ENCODE results near the gene SLC4A5.

Gene SLC4A5

DNA sequence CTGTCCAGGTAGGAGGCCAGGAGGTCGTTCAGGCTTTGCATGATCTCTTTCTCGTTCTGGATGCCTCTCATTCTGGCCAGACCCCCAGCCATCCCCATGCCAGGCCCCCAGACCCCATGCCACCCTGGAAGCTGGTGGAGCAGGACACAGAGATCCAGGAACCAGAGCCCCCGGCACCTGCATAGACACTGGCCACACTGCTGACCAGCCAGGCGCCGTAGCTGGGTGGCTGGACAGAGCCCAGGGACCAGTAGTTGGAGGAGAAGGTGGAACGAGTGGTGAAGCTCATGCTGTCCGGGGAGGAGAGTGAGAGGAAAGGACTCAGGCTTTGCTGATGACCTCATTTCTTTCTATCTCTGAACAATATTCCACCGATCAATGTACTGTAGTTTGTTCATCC is 35.5 kb downstream of the SLC4A5 start:
- DNase-seq = no peak

DNA sequence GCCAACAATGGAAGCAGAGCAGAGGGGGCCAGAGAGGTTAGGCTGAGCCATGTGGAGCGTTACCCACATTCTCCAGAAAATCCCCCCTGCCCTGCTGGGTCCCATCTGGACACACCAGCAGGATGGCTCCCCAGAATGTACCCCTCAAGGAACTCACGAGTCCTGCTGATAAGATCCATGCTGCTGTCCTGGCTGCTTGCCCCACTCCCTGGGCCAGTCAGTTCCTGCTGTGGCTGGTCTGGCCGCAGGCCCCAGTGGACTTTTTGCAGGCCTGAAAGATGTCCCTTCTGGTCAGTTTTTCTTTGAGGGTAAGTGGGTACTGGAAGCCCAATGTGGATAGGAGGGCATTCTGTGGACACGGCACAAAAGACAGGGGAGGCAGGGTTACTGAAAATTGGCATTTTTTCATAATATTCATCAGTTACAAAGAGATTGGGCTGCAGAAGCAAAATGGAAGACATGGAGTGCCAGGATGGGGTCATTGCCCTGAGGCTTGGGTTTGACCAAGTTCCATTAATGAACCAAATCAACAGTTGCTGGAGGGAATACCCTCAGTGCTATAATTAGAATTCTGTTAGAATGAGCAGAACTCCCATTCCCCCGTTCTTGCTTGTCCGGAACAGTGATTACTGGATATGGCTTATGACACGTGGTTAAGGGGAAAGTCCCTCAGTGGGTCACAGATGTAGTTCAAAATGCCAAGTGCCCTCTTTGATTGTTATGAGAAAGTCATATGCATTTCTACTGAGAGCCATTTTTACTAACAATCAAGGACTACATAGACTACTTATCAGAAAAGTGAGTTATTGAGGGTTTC is 38.7 kb downstream of the SLC4A5 start:
- DNase-seq = no peak

DNA sequence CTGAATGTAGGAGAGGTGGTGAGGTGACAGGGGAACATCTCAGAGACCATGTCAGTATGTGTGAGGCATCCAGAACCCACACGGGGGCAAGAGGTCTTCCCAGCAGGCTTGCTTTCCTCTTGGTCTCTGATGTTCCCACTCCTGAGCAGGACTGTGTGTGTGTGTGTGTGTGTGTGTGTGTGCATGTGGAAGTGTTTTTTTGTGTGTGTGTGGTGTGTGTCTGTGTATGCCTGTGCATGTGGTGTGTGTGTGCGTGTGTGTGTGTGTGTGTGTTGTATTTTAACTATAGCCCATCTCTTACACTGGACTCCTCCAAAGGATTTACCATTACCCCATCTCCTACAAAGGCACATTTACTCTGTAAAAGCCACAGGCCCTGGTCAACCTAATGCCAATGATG is 40.4 kb downstream of the SLC4A5 start:
- no peak for DNase-seq

GRCh38 chr2:74301262-74301661 is 42.0 kb downstream of the SLC4A5 start:
- DNase-seq = no peak

- DNase-seq = no peak
Observed at GRCh38 chr2:74300506-74300905, 42.7 kb downstream of the SLC4A5 start.

DNA sequence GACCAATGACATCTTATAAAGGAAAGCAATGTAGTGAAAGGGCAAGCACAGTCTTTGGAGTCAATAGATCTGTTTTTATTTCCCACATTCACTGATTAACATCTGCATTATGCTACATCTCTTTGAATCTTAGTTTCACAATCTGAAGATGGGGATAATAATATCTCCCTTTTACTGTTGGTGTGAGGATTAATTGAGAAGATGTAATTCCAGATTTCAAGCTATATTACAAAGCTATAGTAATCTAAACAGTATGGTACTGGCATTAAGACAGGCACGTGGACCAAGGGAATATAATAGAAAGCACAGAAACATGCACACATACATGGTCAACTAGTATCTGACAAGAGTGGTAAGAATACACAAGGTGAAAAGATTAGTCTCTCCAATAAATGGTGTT is 45.3 kb downstream of the SLC4A5 start:
- DNase-seq = no peak

GRCh38 chr2:74297391-74297790 is 45.8 kb downstream of the SLC4A5 start:
- DNase-seq = no peak

- DNase-seq = no peak
Observed at GRCh38 chr2:74293191-74293991, 49.8 kb downstream of the SLC4A5 start.

GRCh38 chr2:74292751-74293150 is 50.5 kb downstream of the SLC4A5 start:
- no peak for DNase-seq

- DNase-seq = no peak
Observed at GRCh38 chr2:74291886-74292621, 51.2 kb downstream of the SLC4A5 start.

DNA sequence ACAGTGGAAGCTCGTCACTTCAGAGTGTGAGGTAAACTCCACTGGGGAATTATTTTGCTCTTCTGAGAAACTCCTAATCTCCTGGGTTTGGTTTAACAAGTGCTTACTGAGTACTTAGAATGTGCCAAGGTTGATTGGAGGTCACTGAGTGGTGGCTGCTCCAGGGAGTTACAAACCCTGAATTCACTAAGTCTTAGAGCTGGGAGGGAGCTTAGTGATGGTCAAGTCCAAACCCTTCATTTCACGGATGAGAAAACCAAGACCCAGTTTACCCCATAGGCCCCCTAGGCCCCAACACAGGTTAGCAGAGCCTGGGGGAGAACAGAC is 52.0 kb downstream of the SLC4A5 start:
- DNase-seq = no peak

GRCh38 chr2:74290466-74291217 is 52.6 kb downstream of the SLC4A5 start:
- peak; percentile 21 for DNase-seq

DNA sequence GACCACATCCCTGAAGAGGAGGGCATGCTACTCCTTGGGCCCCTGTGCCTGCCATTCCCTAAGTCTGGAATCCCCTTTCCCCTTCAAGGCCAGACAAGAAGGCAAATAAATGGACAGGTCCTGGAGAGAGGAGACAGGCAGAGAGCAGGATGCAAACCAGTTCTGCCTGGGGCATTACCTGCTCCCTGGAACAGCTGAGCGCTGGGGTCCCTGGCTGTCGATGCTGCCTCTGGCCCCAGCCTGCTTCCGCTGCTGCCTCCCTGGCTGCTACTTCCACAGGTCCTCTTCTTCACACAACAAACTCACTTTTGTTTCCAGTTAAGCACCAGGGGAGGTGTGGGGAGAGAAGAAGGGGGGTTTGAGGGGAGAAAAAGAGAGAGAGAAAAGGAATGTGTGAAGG is 53.1 kb downstream of the SLC4A5 start:
- no peak for DNase-seq

- DNase-seq = peak; percentile 14
Observed at GRCh38 chr2:74286725-74287124, 56.5 kb downstream of the SLC4A5 start.

DNA sequence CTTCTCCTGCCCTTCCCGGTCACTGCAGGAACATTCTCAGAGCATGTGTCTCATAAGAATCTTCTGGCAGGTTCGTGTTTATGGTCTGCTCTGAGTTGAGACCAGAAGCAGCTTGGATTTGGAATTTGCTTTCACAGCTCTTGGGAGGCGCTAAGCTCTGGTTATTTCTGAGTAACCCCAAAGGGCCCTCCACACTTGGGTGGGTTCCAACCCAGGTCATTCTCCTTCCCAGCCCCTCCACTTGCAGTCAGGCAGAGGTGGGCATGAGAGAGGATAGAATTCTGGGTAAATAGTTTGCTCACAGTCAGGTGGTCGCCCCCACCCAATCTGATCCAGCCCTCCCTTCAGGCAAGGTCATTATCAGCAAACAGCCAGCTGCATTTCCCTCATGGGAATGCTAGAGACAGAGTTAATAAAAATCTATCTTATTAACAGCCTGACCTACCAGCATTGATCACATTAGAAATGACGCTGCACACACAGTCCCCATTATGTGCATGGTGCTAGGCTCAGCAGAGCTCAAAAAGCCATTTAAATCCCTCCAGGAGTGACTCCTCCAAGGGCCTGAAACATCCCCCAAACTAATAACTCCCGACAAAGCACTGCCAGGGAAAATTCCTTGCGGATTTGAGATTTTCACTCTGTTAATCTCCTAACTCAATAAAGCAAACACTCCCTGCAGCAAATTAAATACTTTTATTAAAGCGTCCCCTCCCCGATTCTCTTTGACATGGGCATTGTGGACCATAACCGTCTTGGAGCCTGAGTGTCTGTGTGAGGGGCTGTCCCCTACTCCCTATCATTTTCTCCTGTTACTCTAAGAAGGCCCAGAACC is 61.9 kb downstream of the SLC4A5 start:
- DNase-seq = no peak

- no peak for DNase-seq
Observed at GRCh38 chr2:74278694-74279093, 64.5 kb downstream of the SLC4A5 start.

GRCh38 chr2:74278176-74278575 is 65.0 kb downstream of the SLC4A5 start:
- DNase-seq = no peak

- DNase-seq = no peak
Observed at GRCh38 chr2:74275228-74275627, 68.0 kb downstream of the SLC4A5 start.

GRCh38 chr2:74269667-74270066 is 73.5 kb downstream of the SLC4A5 start:
- no peak for DNase-seq

DNA sequence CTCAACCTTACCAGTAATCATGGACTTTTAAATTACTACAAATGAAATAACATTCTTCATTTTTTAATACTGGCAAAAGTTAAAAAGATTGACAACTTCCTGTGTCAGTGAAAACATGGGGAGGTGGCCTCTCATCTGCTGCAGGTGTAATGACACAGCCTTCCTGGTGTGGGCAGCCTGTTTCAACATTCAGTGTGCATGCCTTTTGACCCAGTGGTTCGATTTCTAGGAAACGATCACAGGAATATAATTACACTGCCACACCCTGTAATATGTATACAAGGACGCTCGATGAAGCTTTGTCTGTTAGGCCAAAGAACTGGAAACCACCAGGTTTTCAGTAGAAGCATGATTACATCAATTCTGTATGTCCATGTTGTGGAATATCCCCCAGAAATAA is 76.1 kb downstream of the SLC4A5 start:
- peak; percentile 69 for DNase-seq

- no peak for DNase-seq
Observed at GRCh38 chr2:74264281-74264680, 78.9 kb downstream of the SLC4A5 start.

DNA sequence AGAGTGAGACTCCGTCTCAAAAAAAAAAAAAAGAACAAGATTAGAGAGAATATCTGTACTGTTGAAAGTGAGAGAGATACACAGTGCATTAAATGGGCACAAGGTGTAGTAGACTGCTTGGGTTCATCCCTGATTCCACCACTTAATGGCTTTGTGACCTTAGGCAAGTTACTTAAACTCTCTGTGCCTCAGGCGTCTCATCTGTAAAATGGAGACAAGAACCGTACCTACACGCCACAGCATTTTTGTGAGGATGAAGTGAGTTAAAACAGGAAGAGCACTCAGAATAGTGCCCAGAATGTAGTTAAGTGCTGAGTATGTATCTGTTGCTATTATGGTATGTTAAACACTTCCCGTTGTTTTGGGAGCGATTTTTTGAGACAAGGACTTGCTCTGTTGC is 80.5 kb downstream of the SLC4A5 start:
- no peak for DNase-seq

Data from activated CD4-positive, alpha-beta T cell treated with anti-CD3 and anti-CD28 coated beads for 48 hours (primary cell).